Measurements from ENCODE around the gene ARVCF. TPM values are rescaled to one million over a fixed set of nuclear protein-coding genes. Genes with fewer than 3 reads are reported as not detected.

ARVCF gene
- total and polyA plus RNA-seq, 2 of the 8 experiments (the other 6 are each of a cell fraction or from before 2014, with no cell fraction given) = 31.0 to 43.2 TPM

- Histone ChIP-seq H4K91ac (replicated peaks; ENCODE audit: insufficient read length, low read length) (peak overlapping the region; percentile 72), H3K79me2 (ENCODE audit: control insufficient read depth in 1 of 2, insufficient read depth in 2 of 2, low read length in 2 of 2) (no peaks in the 10 kb centered on the region), H3K4me1 (replicated peaks in 1 of 4; ENCODE audit: control insufficient read depth in 3 of 4, insufficient read depth in 4 of 4, low read length in 3 of 4) (peaks cover 4 to 31% (median 18%) of the 10 kb centered on the region in 4 experiments), H3K14ac (ENCODE audit: insufficient read length) (no peak overlapping the region), H2BK20ac (ENCODE audit: low read length) (no peak overlapping the region), H3K9ac (replicated peaks in 1 of 4; ENCODE audit: extremely low read depth in 1 of 4, low read depth in 3 of 4, low read length in 3 of 4) (0 out of 7 replicates have a peak overlapping the region, but pooled peaks of 1 of the 4 experiments have one; percentile 19), H2BK12ac (ENCODE audit: low read depth, low read length) (peak overlapping the region; percentile 45; the same call in 1 of the 2 replicates), H3K56ac (replicated peaks; ENCODE audit: insufficient read length, low read depth, low read length) (no peak overlapping the region), H4K8ac (ENCODE audit: extremely low read depth, insufficient read depth, low read length) (peak overlapping the region; percentile 70; the same call in 1 of the 2 replicates), H3K36me3 (ENCODE audit: control insufficient read depth in 2 of 4, insufficient read depth in 4 of 4, low read length in 3 of 4) (no peaks in the 10 kb centered on the region), H2BK15ac (ENCODE audit: low read length) (peak overlapping the region; percentile 53; the same call in 1 of the 2 replicates), H4K5ac (ENCODE audit: insufficient read length, low read depth, low read length) (no peak overlapping the region), H3K4ac (replicated peaks; ENCODE audit: insufficient read length, low read depth, low read length) (peak overlapping the region; percentile 44), H3K4me2 (ENCODE audit: insufficient read depth in 1 of 2, low read depth in 2 of 2, low read length in 2 of 2) (no peak overlapping the region), H3K27me3 (replicated peaks in 1 of 4; ENCODE audit: control insufficient read depth in 3 of 4, extremely low read depth in 1 of 4, insufficient read depth in 3 of 4, low read length in 3 of 4) (no peaks in the 10 kb centered on the region), H2AK5ac (ENCODE audit: low read depth, low read length) (no peak overlapping the region), H2BK5ac (ENCODE audit: low read depth, low read length) (0 out of 2 replicates have a peak overlapping the region, but pooled peaks have one; percentile 35), H3K79me1 (ENCODE audit: low read depth, low read length) (peaks cover 3% of the 10 kb centered on the region), H3K4me3 (ENCODE audit: extremely low read depth in 1 of 4, insufficient read depth in 2 of 4, low read depth in 3 of 4, low read length in 4 of 4) (no peak overlapping the region), H3K23ac (ENCODE audit: insufficient read length) (no peak overlapping the region), H3K18ac (ENCODE audit: extremely low read depth, low read length) (no peak overlapping the region), H3K23me2 (ENCODE audit: low read depth, low read length) (peaks cover 6% of the 10 kb centered on the region; the same call in 1 of the 2 replicates), H2AFZ (ENCODE audit: low read length) (no peak overlapping the region), H4K20me1 (replicated peaks in 1 of 2; ENCODE audit: control insufficient read depth in 1 of 2, insufficient read depth in 2 of 2, low read length in 2 of 2) (peaks cover 2% of the 10 kb centered on the region in 2 experiments), H3K27ac (ENCODE audit: low read depth, low read length) (no peak overlapping the region), H3K9me3 (ENCODE audit: insufficient read depth in 2 of 2, low read depth in 1 of 2, low read length in 1 of 2) (no peaks in the 10 kb centered on the region), H2BK120ac (replicated peaks; ENCODE audit: low read depth, low read length) (no peak overlapping the region)
- ChIA-PET CTCF (ENCODE audit: partially characterized antibody) (interaction anchor here (0.7 to 4.3 kb wide), 5 partner anchors 11 to 53 kb away, joined by 3 to 25 read pairs (median 4); no protein-coding TSS in a partner anchor), POLR2A (ENCODE audit: partially characterized antibody) (interaction anchor here (1.1 kb wide), 2 partner anchors 13 to 24 kb away, joined by 3 to 4 read pairs; no protein-coding TSS in a partner anchor)
- FAIRE-seq = no peak
- DNase-seq (ENCODE audit: low read depth in 1 of 2, low spot score in 2 of 2) = no peak
- TF ChIP-seq RBBP5 (IDR thresholded peaks at IDR 0.05; ENCODE audit: borderline replicate concordance, low read depth, low read length) = no peak
- TF ChIP-seq SIN3A (conservative IDR thresholded peaks at IDR 0.05 in 1 of 2, IDR thresholded peaks at IDR 0.05 in 1 of 2; ENCODE audit: low read depth in 1 of 2, low read length in 2 of 2) = no peak
- TF ChIP-seq GABPA (IDR thresholded peaks at IDR 0.05; ENCODE audit: borderline replicate concordance, insufficient read depth, low read length) = no peak
- no peak for TF ChIP-seq HDAC6 (IDR thresholded peaks at IDR 0.05; ENCODE audit: low read depth, low read length)
- TF ChIP-seq CTCF (IDR thresholded peaks at IDR 0.05; ENCODE audit: control extremely low read depth in 1 of 3, insufficient read depth in 1 of 3, low read depth in 1 of 3, low read length in 3 of 3) = no peak
- 87% methylated on average over 16 of the region's 19 CpGs; no CpG with 5 or more reads in 1 of the 2 experiments for WGBS, 2 experiments (ENCODE audit: extremely low coverage in 1 of 2, insufficient coverage in 1 of 2, insufficient read length in 1 of 2, insufficient replicate concordance in 2 of 2, low coverage in 1 of 2, low lambda C conversion rate in 2 of 2, missing lambda C conversion rate in 1 of 2)
These were observed 18.9 kb downstream of the ARVCF start for GRCh38 chr22:19997561-19998231.
